ENCODE measurements around the gene ADCY6.

ADCY6 gene
- long read RNA-seq, donor 1, full-length matches to known transcripts, result 5 of 5 reads
- long read RNA-seq, donor 1, partial matches to known transcripts, result 0 of 5 reads
- long read RNA-seq, donor 1, other reads (novel, unspliced or antisense), result 0 of 5 reads
- long read RNA-seq, donor 2, partial matches to known transcripts, result 5 of 5 reads
- long read RNA-seq, donor 2, other reads (novel, unspliced or antisense), result 0 of 5 reads
- long read RNA-seq, donor 3, result 0 reads
- long read RNA-seq, donor 4, full-length matches to known transcripts, result 7 of 7 reads
- long read RNA-seq, donor 4, partial matches to known transcripts, result 0 of 7 reads
- long read RNA-seq, donor 4, other reads (novel, unspliced or antisense), result 0 of 7 reads
- long read RNA-seq, donor 5, full-length matches to known transcripts, result 2 of 2 reads
- long read RNA-seq, donor 5, partial matches to known transcripts, result 0 of 2 reads
- long read RNA-seq, donor 5, other reads (novel, unspliced or antisense), result 0 of 2 reads
- long read RNA-seq, donor 6, partial matches to known transcripts, result 32 of 32 reads
- long read RNA-seq, donor 6, other reads (novel, unspliced or antisense), result 0 of 32 reads
- long read RNA-seq, donor 7, full-length matches to known transcripts, result 3 of 3 reads
- long read RNA-seq, donor 7, partial matches to known transcripts, result 0 of 3 reads
- long read RNA-seq, donor 7, other reads (novel, unspliced or antisense), result 0 of 3 reads
- long read RNA-seq, donor 8, result 0 reads

GRCh38 chr12:48788854-48789775 is at the start of gene ADCY6:
ADCY6 (minus strand) TSS chr12:48789089; CDS start chr12:48783434, 5,655 bp downstream.
- DNase-seq, result peak; percentile 53

GRCh38 chr12:48838048-48838447 is 49.2 kb upstream of the ADCY6 start:
- DNase-seq, result no peak

GRCh38 chr12:48832321-48833060 is 43.6 kb upstream of the ADCY6 start:
- no peak for DNase-seq

GRCh38 chr12:48831257-48831656 is 42.4 kb upstream of the ADCY6 start:
- no peak for DNase-seq

- DNase-seq, result no peak
These were observed 40.1 kb upstream of the ADCY6 start for GRCh38 chr12:48828841-48829575.

GRCh38 chr12:48828293-48828692 is 39.4 kb upstream of the ADCY6 start:
- DNase-seq, result no peak

- DNase-seq, result no peak
These were observed 38.7 kb upstream of the ADCY6 start for GRCh38 chr12:48827513-48828096.

GRCh38 chr12:48827026-48827425 is 38.1 kb upstream of the ADCY6 start:
- no peak for DNase-seq

- DNase-seq, result no peak
These were observed 37.4 kb upstream of the ADCY6 start for GRCh38 chr12:48826209-48826855.

- DNase-seq, result no peak
These were observed 36.0 kb upstream of the ADCY6 start for GRCh38 chr12:48824905-48825304.

- DNase-seq, result no peak
These were observed 35.2 kb upstream of the ADCY6 start for GRCh38 chr12:48824112-48824511.

GRCh38 chr12:48823281-48823680 is 34.4 kb upstream of the ADCY6 start:
- DNase-seq, result no peak

- DNase-seq, result no peak
These were observed 33.8 kb upstream of the ADCY6 start for GRCh38 chr12:48822711-48823110.

GRCh38 chr12:48822139-48822538 is 33.2 kb upstream of the ADCY6 start:
- no peak for DNase-seq

- DNase-seq, result no peak
These were observed 31.3 kb upstream of the ADCY6 start for GRCh38 chr12:48819986-48820725.

- no peak for DNase-seq
These were observed 30.1 kb upstream of the ADCY6 start for GRCh38 chr12:48818831-48819590.

GRCh38 chr12:48817873-48818830 is 29.3 kb upstream of the ADCY6 start, which contains the start of gene CACNB3:
CACNB3 (plus strand) TSS chr12:48818496; CDS start chr12:48818930, 434 bp downstream.
- peak; percentile 81 for DNase-seq
